ENCODE results near the gene OR52E5. TPM values are rescaled to one million over a fixed set of nuclear protein-coding genes. Genes with fewer than 3 reads are reported as not detected.
A peak's percentile ranks its signal among the peaks of the same experiment; 100 is the strongest.

Gene OR52E5
- total and polyA plus RNA-seq, 2 experiments from 2014 or later, result not detected

DNA sequence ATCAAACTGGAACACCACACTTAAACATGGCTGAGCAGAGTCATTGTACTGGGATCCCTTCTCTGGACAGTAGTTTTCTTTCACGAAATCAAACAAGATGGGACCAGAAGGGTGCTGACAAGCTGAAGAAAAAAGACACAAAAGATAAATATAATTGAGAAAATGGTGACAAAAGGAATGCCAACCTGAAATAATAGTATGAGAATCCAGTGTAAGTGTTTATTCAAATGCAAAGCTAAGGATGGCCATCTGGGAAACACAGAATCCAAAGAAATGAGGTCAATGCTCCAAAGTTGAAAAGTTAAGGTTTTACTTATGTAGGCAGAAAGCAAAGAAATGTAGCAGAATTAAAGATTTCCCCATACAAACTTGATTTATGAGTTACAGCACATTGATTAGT, 5.3 kb upstream of the OR52E5 start:
- no peak for DNase-seq
- no peak overlapping the region for H3K27ac ChIP-seq
- H3K4me2 ChIP-seq (ENCODE audit: unreplicated experiment), result no peak overlapping the region
- no peaks in the 10 kb centered on the region for H3K4me1 ChIP-seq (ENCODE audit: insufficient read depth)
- no peaks in the 10 kb centered on the region for H4K20me1 ChIP-seq (ENCODE audit: insufficient read depth)
- H3F3A ChIP-seq (ENCODE audit: insufficient read depth), result no peaks in the 10 kb centered on the region
- 8 to 13% methylated on average over 1 of the region's 1 CpG for WGBS, 2 experiments (ENCODE audit: low coverage in 1 of 2, low lambda C conversion rate in 2 of 2, missing lambda C conversion rate in 2 of 2)
- no peaks in the 10 kb centered on the region for H3K27me3 ChIP-seq (replicated peaks; ENCODE audit: insufficient read depth)
- H3K4me3 ChIP-seq, result no peak overlapping the region
- no peak for TF ChIP-seq EZH2 (IDR thresholded peaks at IDR 0.05; ENCODE audit: insufficient read depth, poor library complexity, severe bottlenecking)
- TF ChIP-seq EZH2phosphoT487 (IDR thresholded peaks at IDR 0.05; ENCODE audit: insufficient read depth, low read depth), result no peak
- no peak overlapping the region for H3K9ac ChIP-seq
- H2AFZ ChIP-seq, result no peak overlapping the region
- no peaks in the 10 kb centered on the region for H3K9me3 ChIP-seq (ENCODE audit: low read depth)
- in situ Hi-C loops (cut with MboI), result no loop called here
- H3K79me2 ChIP-seq (ENCODE audit: insufficient read depth), result no peaks in the 10 kb centered on the region
- H3K36me3 ChIP-seq (ENCODE audit: low read depth), result no peaks in the 10 kb centered on the region
- H3K9me2 ChIP-seq (ENCODE audit: insufficient read depth), result no peaks in the 10 kb centered on the region

DNA sequence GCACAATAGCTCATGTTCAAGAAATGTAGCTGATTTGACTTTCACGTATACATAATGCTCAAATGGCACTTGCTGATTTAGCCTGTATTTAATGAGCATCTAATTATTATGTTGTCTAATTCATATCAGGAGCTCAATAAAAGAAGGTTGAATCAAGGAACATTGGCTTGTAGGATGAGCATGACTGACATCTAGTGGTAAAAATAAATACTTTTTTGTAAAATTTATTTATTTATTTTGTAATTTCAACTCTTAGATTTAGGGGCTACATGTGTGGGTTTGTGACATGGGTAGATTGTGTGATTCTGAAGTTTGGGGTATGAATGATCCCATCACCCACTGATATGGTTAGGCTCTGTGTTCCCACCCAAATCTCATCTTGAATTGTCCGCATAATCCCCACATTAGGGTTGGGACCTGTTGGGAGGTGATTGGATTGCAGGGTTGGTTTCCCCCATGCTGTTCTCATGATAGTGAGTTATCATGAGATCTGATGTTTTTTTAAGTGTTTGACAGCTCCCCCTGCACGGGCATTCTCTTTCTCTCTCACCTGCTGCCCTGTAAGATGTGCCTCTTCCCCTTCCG, 1.7 kb upstream of the OR52E5 start:
- WGBS, 2 experiments (ENCODE audit: low coverage in 1 of 2, low lambda C conversion rate in 2 of 2, missing lambda C conversion rate in 2 of 2), result 33 to 37% methylated on average over 4 of the region's 4 CpGs
- TF ChIP-seq EZH2phosphoT487 (IDR thresholded peaks at IDR 0.05; ENCODE audit: insufficient read depth, low read depth), result no peak
- no peak for TF ChIP-seq EZH2 (IDR thresholded peaks at IDR 0.05; ENCODE audit: insufficient read depth, poor library complexity, severe bottlenecking)
- Histone ChIP-seq H3K27ac (no peak overlapping the region), H2AFZ (no peak overlapping the region), H4K20me1 (ENCODE audit: insufficient read depth) (no peaks in the 10 kb centered on the region), H3K9ac (no peak overlapping the region), H3K36me3 (ENCODE audit: low read depth) (no peaks in the 10 kb centered on the region), H3K9me3 (ENCODE audit: low read depth) (no peaks in the 10 kb centered on the region), H3K27me3 (replicated peaks; ENCODE audit: insufficient read depth) (no peaks in the 10 kb centered on the region), H3K79me2 (ENCODE audit: insufficient read depth) (no peaks in the 10 kb centered on the region), H3K4me3 (no peak overlapping the region), H3F3A (ENCODE audit: insufficient read depth) (no peaks in the 10 kb centered on the region), H3K4me2 (ENCODE audit: unreplicated experiment) (no peak overlapping the region), H3K4me1 (ENCODE audit: insufficient read depth) (no peaks in the 10 kb centered on the region), H3K9me2 (ENCODE audit: insufficient read depth) (no peaks in the 10 kb centered on the region)
- in situ Hi-C loops (cut with MboI), result no loop called here
- peak; percentile 34 for DNase-seq

GRCh38 chr11:5899534-5899933, 6.5 kb downstream of the OR52E5 start:
- Histone ChIP-seq H3K4me1 (ENCODE audit: insufficient read depth) (no peaks in the 10 kb centered on the region), H3K4me3 (no peak overlapping the region), H3K9me3 (ENCODE audit: low read depth) (no peaks in the 10 kb centered on the region), H3K4me2 (ENCODE audit: unreplicated experiment) (no peak overlapping the region), H3F3A (ENCODE audit: insufficient read depth) (no peaks in the 10 kb centered on the region), H3K27me3 (replicated peaks; ENCODE audit: insufficient read depth) (no peaks in the 10 kb centered on the region), H3K36me3 (ENCODE audit: low read depth) (no peaks in the 10 kb centered on the region), H2AFZ (no peak overlapping the region), H3K79me2 (ENCODE audit: insufficient read depth) (no peaks in the 10 kb centered on the region), H3K9ac (no peak overlapping the region), H3K27ac (no peak overlapping the region), H4K20me1 (ENCODE audit: insufficient read depth) (no peaks in the 10 kb centered on the region), H3K9me2 (ENCODE audit: insufficient read depth) (no peaks in the 10 kb centered on the region)
- in situ Hi-C loops (cut with MboI), result no loop called here
- 40 to 41% methylated on average over 2 of the region's 2 CpGs for WGBS, 2 experiments (ENCODE audit: low coverage in 1 of 2, low lambda C conversion rate in 2 of 2, missing lambda C conversion rate in 2 of 2)
- no peak for DNase-seq
- no peak for TF ChIP-seq EZH2phosphoT487 (IDR thresholded peaks at IDR 0.05; ENCODE audit: insufficient read depth, low read depth)
- TF ChIP-seq EZH2 (IDR thresholded peaks at IDR 0.05; ENCODE audit: insufficient read depth, poor library complexity, severe bottlenecking), result no peak

- Histone ChIP-seq H3K79me2 (ENCODE audit: insufficient read depth) (no peaks in the 10 kb centered on the region), H3K9me2 (ENCODE audit: insufficient read depth) (no peaks in the 10 kb centered on the region), H3K4me1 (ENCODE audit: insufficient read depth) (no peaks in the 10 kb centered on the region), H4K20me1 (ENCODE audit: insufficient read depth) (no peaks in the 10 kb centered on the region), H3F3A (ENCODE audit: insufficient read depth) (no peaks in the 10 kb centered on the region), H3K36me3 (ENCODE audit: low read depth) (no peaks in the 10 kb centered on the region), H2AFZ (no peak overlapping the region), H3K27me3 (replicated peaks; ENCODE audit: insufficient read depth) (no peaks in the 10 kb centered on the region), H3K9me3 (ENCODE audit: low read depth) (no peaks in the 10 kb centered on the region), H3K9ac (no peak overlapping the region), H3K4me3 (no peak overlapping the region), H3K27ac (no peak overlapping the region), H3K4me2 (ENCODE audit: unreplicated experiment) (no peak overlapping the region)
- TF ChIP-seq EZH2 (IDR thresholded peaks at IDR 0.05; ENCODE audit: insufficient read depth, poor library complexity, severe bottlenecking) (no peak), EZH2phosphoT487 (IDR thresholded peaks at IDR 0.05; ENCODE audit: insufficient read depth, low read depth) (no peak)
- WGBS, 2 experiments (ENCODE audit: low coverage in 1 of 2, low lambda C conversion rate in 2 of 2, missing lambda C conversion rate in 2 of 2), result 17 to 24% methylated on average over 2 of the region's 2 CpGs
- in situ Hi-C loops (cut with MboI), result no loop called here
- DNase-seq, result no peak
Measured at GRCh38 chr11:5910540-5910939, 17.5 kb downstream of the OR52E5 start.

Measured in GM23248 (cell line).